Measurements from ENCODE around the gene PSMD13.
A peak's percentile ranks its signal among the peaks of the same experiment; 100 is the strongest.

The PSMD13 gene

GRCh38 chr11:279966-280705, 43.4 kb downstream of the PSMD13 start:
- TF ChIP-seq SPI1 (IDR thresholded peaks at IDR 0.05; ENCODE audit: borderline replicate concordance, low read depth): no peak
- peak; percentile 89 for TF ChIP-seq REST (IDR thresholded peaks at IDR 0.05; ENCODE audit: insufficient replicate concordance, low read depth)
- TF ChIP-seq CTCF (IDR thresholded peaks at IDR 0.05; ENCODE audit: insufficient read depth, low read length): no peak
- Histone ChIP-seq H3K27me3 (ENCODE audit: insufficient read depth, poor library complexity, severe bottlenecking) (peaks cover 22% of the 10 kb centered on the region), H3K4me3 (replicated peaks; ENCODE audit: insufficient read depth, low read length) (peak overlapping the region; percentile 36), H3K27ac (replicated peaks) (no peak overlapping the region)
- peak; percentile 69 to 70 for DNase-seq (ENCODE audit: low read depth in 1 of 2, low spot score in 1 of 2)

- DNase-seq (ENCODE audit: low read depth in 1 of 2, low spot score in 1 of 2): no peak
- H3K27me3 ChIP-seq (ENCODE audit: insufficient read depth, poor library complexity, severe bottlenecking): peaks cover 22% of the 10 kb centered on the region
- TF ChIP-seq CTCF (IDR thresholded peaks at IDR 0.05; ENCODE audit: insufficient read depth, low read length) (no peak), SPI1 (IDR thresholded peaks at IDR 0.05; ENCODE audit: borderline replicate concordance, low read depth) (no peak), GABPA (IDR thresholded peaks at IDR 0.05; ENCODE audit: low read depth) (no peak), REST (IDR thresholded peaks at IDR 0.05; ENCODE audit: insufficient replicate concordance, low read depth) (no peak), POLR2AphosphoS5 (IDR thresholded peaks at IDR 0.05; ENCODE audit: low read depth) (no peak)
These were observed 44.1 kb downstream of the PSMD13 start for GRCh38 chr11:280706-281485.

GRCh38 chr11:281486-282161, 44.8 kb downstream of the PSMD13 start:
- H3K27me3 ChIP-seq (ENCODE audit: insufficient read depth, poor library complexity, severe bottlenecking): peaks cover 22% of the 10 kb centered on the region
- H3K27ac ChIP-seq (replicated peaks): no peak overlapping the region
- no peak overlapping the region for H3K4me3 ChIP-seq (replicated peaks; ENCODE audit: insufficient read depth, low read length)
- no peak for DNase-seq (ENCODE audit: low read depth in 1 of 2, low spot score in 1 of 2)
- TF ChIP-seq GABPA (IDR thresholded peaks at IDR 0.05; ENCODE audit: low read depth) (no peak), POLR2AphosphoS5 (IDR thresholded peaks at IDR 0.05; ENCODE audit: low read depth) (no peak), SPI1 (IDR thresholded peaks at IDR 0.05; ENCODE audit: borderline replicate concordance, low read depth) (no peak), CTCF (IDR thresholded peaks at IDR 0.05; ENCODE audit: insufficient read depth, low read length) (no peak), REST (IDR thresholded peaks at IDR 0.05; ENCODE audit: insufficient replicate concordance, low read depth) (no peak)

More at GRCh38 chr11:280706-281485, 44.1 kb downstream of the PSMD13 start:
- H3K27ac ChIP-seq (replicated peaks): no peak overlapping the region
- H3K4me3 ChIP-seq (replicated peaks; ENCODE audit: insufficient read depth, low read length): peak overlapping the region; percentile 36; the same call in 1 of the 2 replicates
